Glomerular visceral epithelial cell (primary cell): ENCODE measurements around the gene CD8A.
"Not testable (repeated sequence)": the region's sequence is repeated elsewhere in the genome, so short reads cannot be mapped to it uniquely, and the experiment has no call there.

Source experiments
- DNase-seq: peaks from one replicate; pipeline ENCODE4 v3.0.0-alpha.2; 2016; ENCODE audit errors: extremely low spot score

CD8A gene

GRCh38 chr2:86776532-86776931 is 14.2 kb downstream of the CD8A start:
- DNase-seq, result no peak

DNA sequence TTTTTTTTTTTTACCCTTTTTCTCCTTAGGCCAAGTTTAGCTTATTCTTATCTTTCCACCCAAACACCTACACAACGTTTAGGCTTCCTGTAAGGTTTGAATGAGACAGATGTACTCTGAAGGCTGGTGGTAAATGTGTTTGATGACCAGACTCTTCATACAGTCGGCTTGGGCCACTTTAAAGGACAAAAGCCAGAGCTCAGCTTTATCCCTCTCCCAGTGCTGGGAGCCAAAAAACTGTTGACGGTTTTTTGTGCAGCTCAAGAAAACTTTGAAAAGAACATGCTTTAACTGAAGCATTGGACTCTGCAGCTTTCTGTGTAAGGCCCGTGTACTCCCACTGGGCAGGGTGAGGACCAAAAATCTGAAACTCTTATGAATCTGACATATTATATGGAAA is 15.4 kb downstream of the CD8A start:
- DNase-seq, result no peak

DNA sequence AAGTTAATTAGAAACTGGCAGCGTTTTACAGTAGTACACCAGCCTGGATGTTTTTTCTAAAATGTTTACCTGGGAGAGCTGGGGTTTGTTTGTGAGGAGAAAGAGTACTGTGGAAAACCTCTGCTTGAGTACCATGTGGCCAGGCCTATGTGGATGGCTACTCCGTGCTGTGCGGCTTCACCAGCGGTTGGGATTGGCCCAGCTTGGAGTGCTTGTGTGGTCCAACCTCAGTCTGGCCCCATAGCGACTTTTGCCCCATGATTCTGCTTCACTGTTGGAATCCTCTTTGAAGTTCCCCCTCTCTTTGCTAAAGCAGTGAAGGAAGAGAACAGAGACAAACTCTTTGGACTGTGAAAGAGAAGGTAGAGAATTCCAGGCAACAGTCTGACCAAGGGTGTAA is 15.9 kb downstream of the CD8A start:
- DNase-seq, result no peak

DNA sequence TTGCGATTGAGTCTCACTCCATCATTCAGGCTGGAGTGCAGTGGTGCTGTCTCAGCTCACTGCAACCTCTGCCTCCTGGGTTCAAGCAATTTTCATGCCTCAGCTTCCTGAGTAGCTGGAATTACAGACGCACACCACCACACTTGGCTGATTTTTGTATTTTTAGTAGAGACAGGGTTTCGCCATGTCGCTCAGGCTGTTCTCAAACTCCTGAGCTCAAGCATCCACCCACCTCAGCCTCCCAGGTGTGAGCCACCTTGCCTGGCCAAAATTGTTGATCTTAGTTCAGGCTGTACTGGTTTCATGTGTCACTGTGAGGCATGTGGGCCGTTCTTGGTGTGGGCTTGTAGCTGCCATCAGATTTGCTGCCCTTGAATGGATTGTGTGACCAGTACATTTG is 18.1 kb downstream of the CD8A start:
- no peak for DNase-seq

- DNase-seq, result no peak
Observed at GRCh38 chr2:86770816-86771301, 19.9 kb downstream of the CD8A start.

DNA sequence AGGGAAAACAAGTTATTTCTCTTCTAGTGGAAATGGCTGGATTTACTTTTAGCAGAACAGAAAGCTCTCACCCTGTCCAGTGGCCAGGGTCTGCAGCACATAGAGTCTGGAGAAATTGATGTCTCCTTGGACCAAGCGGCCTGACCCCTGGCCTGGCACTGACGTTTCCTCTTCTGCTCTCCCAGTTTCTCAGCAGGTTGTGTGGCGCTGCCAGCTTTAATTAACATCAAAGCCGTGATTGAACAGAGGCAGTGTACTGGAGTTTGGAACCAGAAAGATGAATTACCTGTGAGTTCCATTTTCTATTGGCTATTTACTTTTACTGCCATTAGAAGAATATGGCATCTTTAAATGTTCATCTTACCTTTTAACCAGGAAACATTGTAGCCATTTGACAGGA is 20.9 kb downstream of the CD8A start:
- DNase-seq, result no peak

DNA sequence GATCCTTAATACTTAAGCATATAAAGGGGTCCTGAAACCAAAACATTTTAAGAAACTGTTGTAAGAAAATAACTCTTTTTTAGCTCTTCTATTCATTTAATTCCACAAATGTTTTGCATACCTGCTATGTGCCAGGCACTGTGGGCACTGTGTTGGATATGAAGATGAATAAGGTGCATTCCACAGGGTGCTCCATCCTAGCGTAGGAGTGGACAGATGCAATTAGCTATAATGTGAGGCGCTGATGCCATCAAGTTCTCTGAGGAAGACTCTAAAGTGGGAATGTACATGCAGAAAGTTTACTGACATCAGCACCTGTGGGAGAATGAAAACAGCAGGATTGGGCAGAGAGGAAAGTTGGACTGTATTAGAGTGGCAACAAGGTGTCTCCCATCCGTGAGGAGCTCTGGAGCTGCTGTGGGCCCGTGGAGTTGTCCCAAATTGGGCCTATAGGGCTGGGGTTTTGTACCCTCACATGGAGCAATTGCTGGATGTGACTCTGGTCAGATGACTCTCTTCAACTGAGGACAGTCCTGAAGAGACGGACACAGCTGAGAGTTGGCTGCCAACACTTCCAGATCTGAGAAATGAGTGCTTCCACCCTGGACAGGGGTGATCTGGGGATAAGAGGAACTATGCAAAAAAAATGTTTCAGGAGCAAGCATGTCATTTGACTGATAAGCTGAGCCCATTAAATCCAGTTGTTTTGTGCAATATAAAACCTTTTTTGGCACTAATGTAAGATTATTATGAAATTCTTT is 22.3 kb downstream of the CD8A start:
- no peak for DNase-seq

DNA sequence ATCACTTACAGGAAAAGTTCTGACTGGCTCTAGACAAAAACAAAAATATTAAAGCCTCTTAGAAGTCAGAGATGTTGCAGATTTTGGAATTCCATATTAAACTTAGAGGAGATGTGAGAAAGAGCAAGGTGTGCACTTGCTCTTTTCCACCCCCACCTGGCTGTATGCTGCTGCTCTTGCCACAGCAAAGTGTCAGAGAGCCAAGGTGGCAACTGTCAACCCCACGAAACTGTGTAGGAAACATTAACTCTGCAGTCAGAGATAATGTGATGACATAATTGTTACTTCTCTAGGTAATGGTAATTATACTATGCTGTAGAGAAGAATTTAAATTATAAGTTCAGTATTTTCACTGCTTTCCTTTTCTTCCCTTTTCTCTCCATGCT is 25.4 kb downstream of the CD8A start:
- DNase-seq, result no peak

- DNase-seq, result peak; percentile 39
Observed at GRCh38 chr2:86764661-86765309, 25.9 kb downstream of the CD8A start.

GRCh38 chr2:86760371-86760770 is 30.3 kb downstream of the CD8A start:
- DNase-seq, result no peak

GRCh38 chr2:86758405-86758804 is 32.3 kb downstream of the CD8A start:
- DNase-seq, result no peak

DNA sequence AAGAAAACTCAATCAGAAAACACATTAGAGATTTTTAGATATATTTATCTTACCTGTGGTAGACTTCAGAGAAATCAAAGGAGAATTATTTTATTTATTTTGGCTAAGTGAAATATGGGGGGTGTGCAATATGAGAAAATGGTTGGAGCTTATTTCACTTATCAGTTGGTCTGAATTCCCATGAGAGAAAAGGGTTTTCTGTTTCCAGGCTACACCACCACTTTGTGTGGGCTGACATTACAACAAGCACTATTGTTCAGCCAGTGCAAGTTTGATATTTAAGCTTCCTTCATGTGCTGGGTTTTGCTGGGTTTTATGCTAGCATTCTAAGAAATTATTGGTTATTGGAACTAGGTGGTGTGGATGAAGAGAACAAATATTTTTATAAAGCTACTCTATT is 37.1 kb downstream of the CD8A start:
- no peak for DNase-seq

GRCh38 chr2:86752934-86753333 is 37.8 kb downstream of the CD8A start:
- DNase-seq, result no peak

GRCh38 chr2:86751778-86752177 is 38.9 kb downstream of the CD8A start:
- DNase-seq, result no peak

GRCh38 chr2:86750240-86750839 is 40.4 kb downstream of the CD8A start:
- DNase-seq, result no peak

- peak; percentile 1 for DNase-seq
Observed at GRCh38 chr2:86747711-86748639, 42.7 kb downstream of the CD8A start.

GRCh38 chr2:86746939-86747338 is 43.8 kb downstream of the CD8A start:
- no peak for DNase-seq

DNA sequence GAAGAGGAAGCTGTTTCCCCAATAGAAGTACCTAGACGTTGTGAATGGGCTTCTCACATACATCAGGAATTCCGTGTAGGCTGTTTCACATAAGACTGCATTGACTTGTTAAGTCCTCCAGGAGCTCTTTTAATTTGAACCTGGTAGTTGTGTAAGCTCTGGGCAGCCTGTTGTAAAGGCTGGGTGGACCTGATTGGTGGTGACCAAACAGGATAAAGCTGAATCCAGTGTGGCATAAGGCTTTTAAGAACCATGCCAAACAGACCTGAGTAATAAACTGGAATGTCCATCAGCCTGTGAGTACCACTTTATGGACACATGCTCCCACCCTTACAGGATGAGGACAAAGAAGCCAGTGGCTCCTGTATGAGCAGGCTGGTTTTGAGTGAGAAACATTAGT is 46.6 kb downstream of the CD8A start:
- no peak for DNase-seq

GRCh38 chr2:86741889-86742498 is 48.7 kb downstream of the CD8A start:
- not testable (repeated sequence) for DNase-seq

DNA sequence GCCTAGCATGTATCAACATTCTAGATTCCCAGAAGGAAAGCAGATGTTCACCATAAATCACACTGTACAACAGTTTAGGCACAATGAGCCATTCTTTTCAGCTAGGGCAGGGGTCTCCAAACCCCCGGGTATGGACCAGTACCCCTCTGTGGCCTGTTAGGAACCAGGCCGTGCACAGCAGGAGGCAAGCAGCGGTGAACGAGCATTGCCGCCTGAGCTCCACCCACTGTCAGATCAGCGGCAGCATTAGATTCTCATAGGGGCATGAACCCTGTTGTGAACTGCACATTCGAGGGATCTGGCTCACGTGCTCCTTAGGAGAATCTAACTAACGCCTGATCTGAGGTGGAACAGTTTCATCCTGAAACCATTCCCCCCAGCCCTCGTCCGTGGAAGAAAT is 50.8 kb downstream of the CD8A start:
- DNase-seq, result not testable (repeated sequence)

GRCh38 chr2:86739485-86739884 is 51.2 kb downstream of the CD8A start:
- DNase-seq, result not testable (repeated sequence)
